Ascending aorta (tissue), 2 donors: Measurements from ENCODE around the gene SERGEF. TPM values are rescaled to one million over a fixed set of nuclear protein-coding genes. Genes with fewer than 3 reads are reported as not detected.

ENCODE experiments used
- DNase-seq, 2 donors: peaks; one replicate each; pipeline ENCODE4 v3.0.0-alpha.2; 2019; ENCODE audit warnings: low spot score in 2 of 2
- H3K27ac ChIP-seq, 2 donors: fragments of 200-600 bp; sonication (generic); one replicate each; pipeline ENCODE4 v1.5.1; 2016 to 2017; ENCODE audit warnings: mild to moderate bottlenecking in 1 of 2
- H3K27me3 ChIP-seq: fragments of 200-600 bp; sonication (generic); one replicate; pipeline ENCODE4 v1.5.1; 2017
- H3K36me3 ChIP-seq, 2 donors: fragments of 200-600 bp; sonication (generic); one replicate each; pipeline ENCODE4 v1.5.1; 2016
- H3K4me1 ChIP-seq, 2 donors: fragments of 200-600 bp; sonication (generic); one replicate each; pipeline ENCODE4 v1.5.1; 2016 to 2017; ENCODE audit warnings: mild to moderate bottlenecking in 1 of 2
- H3K4me3 ChIP-seq, 2 donors: fragments of 200-600 bp; sonication (generic); one replicate each; pipeline ENCODE4 v1.5.1; 2016 to 2017; ENCODE audit warnings: mild to moderate bottlenecking in 1 of 2
- H3K9me3 ChIP-seq, 2 donors: fragments of 200-600 bp; sonication (generic); one replicate each; pipeline ENCODE4 v1.5.1; 2016
- CTCF ChIP-seq, 3 experiments: fragments of 200-600 bp in 2 of 3; fragments of 450-650 bp in 1 of 3; sonication (generic) in 2 of 3; IDR thresholded peaks; one replicate each; pipeline ENCODE4 v1.5.1; 2016 to 2019; ENCODE audit warnings: antibody characterized with exemption in 3 of 3, mild to moderate bottlenecking in 1 of 3, moderate library complexity in 1 of 3
- intact Hi-C: fragments of 100-400 bp; cut with DNase I; formaldehyde crosslinking; loops from one replicate; pipeline ENCODE4 v1.15.1; 2023
- total RNA-seq: library from RNA; depleted of rRNA; stranded (reverse); fragments of >200 nt; gene quantifications from one replicate; pipeline ENCODE4 v1.1.0, GENCODE V29; 2016

SERGEF gene
- total RNA-seq, 1 donor from 2014 or later = 13.6 TPM

GRCh38 chr11:17805873-17806272 is 207.0 kb downstream of the SERGEF start:
- H3K4me1 ChIP-seq = no peaks in the 10 kb centered on the region
- DNase-seq = no peak
- no peaks in the 10 kb centered on the region for H3K36me3 ChIP-seq
- intact Hi-C loops = no loop called here
- H3K27me3 ChIP-seq = no peaks in the 10 kb centered on the region
- no peak for TF ChIP-seq CTCF (IDR thresholded peaks at IDR 0.05)
- H3K27ac ChIP-seq = no peak overlapping the region
- H3K4me3 ChIP-seq = no peak overlapping the region
- H3K9me3 ChIP-seq = no peaks in the 10 kb centered on the region

- no peak overlapping the region for H3K4me3 ChIP-seq
- no peak for DNase-seq
- no peak overlapping the region for H3K27ac ChIP-seq
- intact Hi-C loops = no loop called here
- H3K9me3 ChIP-seq = no peaks in the 10 kb centered on the region
- no peak for TF ChIP-seq CTCF (IDR thresholded peaks at IDR 0.05)
- H3K4me1 ChIP-seq = no peaks in the 10 kb centered on the region
- H3K36me3 ChIP-seq = no peaks in the 10 kb centered on the region
- H3K27me3 ChIP-seq = no peaks in the 10 kb centered on the region
Measured at GRCh38 chr11:17805043-17805442, 207.8 kb downstream of the SERGEF start.

GRCh38 chr11:17803754-17804334 is 209.0 kb downstream of the SERGEF start:
- Histone ChIP-seq H3K9me3 (no peaks in the 10 kb centered on the region), H3K27ac (no peak overlapping the region), H3K4me3 (no peak overlapping the region), H3K4me1 (no peaks in the 10 kb centered on the region), H3K36me3 (no peaks in the 10 kb centered on the region), H3K27me3 (no peaks in the 10 kb centered on the region)
- intact Hi-C loops = no loop called here
- TF ChIP-seq CTCF (IDR thresholded peaks at IDR 0.05) = no peak
- DNase-seq = peak in 1 of 2 donors; percentile 15

- intact Hi-C loops = no loop called here
- TF ChIP-seq CTCF (IDR thresholded peaks at IDR 0.05) = no peak
- H3K4me3 ChIP-seq = no peak overlapping the region
- H3K36me3 ChIP-seq = no peaks in the 10 kb centered on the region
- no peaks in the 10 kb centered on the region for H3K27me3 ChIP-seq
- H3K9me3 ChIP-seq = no peaks in the 10 kb centered on the region
- DNase-seq = peak in 1 of 2 donors; percentile 4
- H3K4me1 ChIP-seq = no peaks in the 10 kb centered on the region
- H3K27ac ChIP-seq = no peak overlapping the region
Measured at GRCh38 chr11:17802491-17802890, 210.4 kb downstream of the SERGEF start.

GRCh38 chr11:17801166-17801565 is 211.7 kb downstream of the SERGEF start:
- TF ChIP-seq CTCF (IDR thresholded peaks at IDR 0.05) = no peak
- intact Hi-C loops = no loop called here

GRCh38 chr11:17799147-17799546 is 213.7 kb downstream of the SERGEF start:
- Histone ChIP-seq H3K27me3 (no peaks in the 10 kb centered on the region), H3K27ac (no peak overlapping the region), H3K4me3 (no peak overlapping the region), H3K36me3 (no peaks in the 10 kb centered on the region), H3K4me1 (no peaks in the 10 kb centered on the region), H3K9me3 (no peaks in the 10 kb centered on the region)
- intact Hi-C loops = no loop called here
- TF ChIP-seq CTCF (IDR thresholded peaks at IDR 0.05) = no peak
- DNase-seq = no peak

More at GRCh38 chr11:17801166-17801565, 211.7 kb downstream of the SERGEF start:
- H3K27me3 ChIP-seq = no peaks in the 10 kb centered on the region
- no peaks in the 10 kb centered on the region for H3K9me3 ChIP-seq
- H3K4me3 ChIP-seq = no peak overlapping the region
- H3K36me3 ChIP-seq = no peaks in the 10 kb centered on the region
- no peak overlapping the region for H3K27ac ChIP-seq
- H3K4me1 ChIP-seq = no peaks in the 10 kb centered on the region
- DNase-seq = no peak
